ENCODE results near the gene FGF1. TPM values are rescaled to one million over a fixed set of nuclear protein-coding genes. Genes with fewer than 3 reads are reported as not detected.

Gene FGF1
- total and polyA plus RNA-seq, 12 donors = 0.42 to 2.5 (median 0.90) TPM

DNA sequence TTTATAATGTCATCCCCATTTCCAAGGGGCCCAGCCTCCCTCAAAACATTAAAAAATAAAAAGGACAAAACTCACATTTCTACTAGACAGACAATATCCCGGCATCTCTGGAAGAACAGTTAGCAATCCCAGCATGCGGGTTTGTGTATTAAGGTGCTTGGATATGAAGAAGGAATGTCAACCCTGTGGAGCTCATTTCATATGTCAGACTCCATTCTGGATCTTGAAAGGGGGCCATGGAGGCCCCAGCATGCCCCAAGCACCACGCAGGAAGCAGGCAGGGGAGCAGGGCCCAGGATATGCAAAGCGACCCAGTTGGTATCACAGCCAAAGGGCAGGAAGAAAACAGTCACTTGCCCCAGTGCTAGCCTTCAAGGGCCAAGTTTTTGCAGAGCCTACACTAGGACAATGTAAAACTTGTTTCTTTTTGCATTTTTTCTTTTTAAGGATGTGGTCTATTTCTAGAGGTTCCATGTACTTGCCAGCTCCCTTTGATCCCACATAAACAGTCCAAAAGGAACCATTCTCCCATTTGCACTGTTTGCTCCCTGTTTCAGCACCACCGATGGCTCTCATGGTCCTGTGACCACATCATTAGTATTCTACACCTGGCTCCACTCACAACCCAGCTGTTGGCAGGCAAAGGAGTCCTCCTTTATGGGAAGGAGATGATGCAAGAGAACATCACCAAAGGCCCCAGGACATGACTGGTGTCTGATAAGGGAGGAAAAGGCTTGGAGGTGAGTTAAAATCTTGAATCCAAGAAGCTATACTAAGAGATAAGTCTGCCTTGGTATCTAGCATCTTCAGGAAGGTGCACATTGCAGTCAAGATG lies 58.3 kb downstream of the FGF1 start:
- no peak for TF ChIP-seq POLR2A (IDR thresholded peaks at IDR 0.05)
- TF ChIP-seq CTCF (IDR thresholded peaks at IDR 0.05) = no peak
- H3K4me3 ChIP-seq = no peak overlapping the region
- H3K9me3 ChIP-seq (replicated peaks in 1 of 3) = no peaks in the 10 kb centered on the region
- no peak overlapping the region for H3K27ac ChIP-seq
- DNase-seq = no peak
- H3K4me1 ChIP-seq (replicated peaks in 1 of 2) = peaks cover 0 to 23% of the 10 kb centered on the region in 2 donors
- 92 to 95% (median 94%) methylated on average over 5 of the region's 5 CpGs for WGBS, 4 donors
- intact Hi-C loops (cut with DNase I) = no loop called here
- H3K27me3 ChIP-seq = no peaks in the 10 kb centered on the region
- H3K36me3 ChIP-seq (replicated peaks in 1 of 2) = no peaks in the 10 kb centered on the region

DNA sequence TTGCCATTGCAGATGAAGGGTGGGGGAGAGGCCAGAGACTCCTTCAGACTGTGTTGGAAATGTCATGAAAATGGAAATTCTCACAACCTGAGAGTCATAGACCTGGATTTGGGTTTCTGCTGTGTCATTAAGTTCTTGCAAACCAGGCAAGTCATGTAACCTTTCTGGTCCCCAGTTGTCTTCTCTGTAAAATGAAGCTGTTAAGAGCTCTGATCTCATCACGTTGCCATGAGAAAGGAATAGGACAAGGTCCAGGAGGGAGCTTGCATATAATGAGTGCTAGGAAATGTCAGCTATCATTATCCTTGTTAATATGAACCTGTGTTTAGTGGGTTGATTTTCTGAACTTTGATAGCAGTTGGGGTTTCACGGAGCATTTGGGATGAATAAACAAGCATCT lies 59.1 kb downstream of the FGF1 start:
- TF ChIP-seq POLR2A (IDR thresholded peaks at IDR 0.05) (no peak), CTCF (IDR thresholded peaks at IDR 0.05) (no peak)
- 84 to 92% (median 88%) methylated on average over 2 of the region's 2 CpGs for WGBS, 4 donors
- no peak for DNase-seq
- Histone ChIP-seq H3K36me3 (replicated peaks in 1 of 2) (no peaks in the 10 kb centered on the region), H3K4me1 (replicated peaks in 1 of 2) (peaks cover 0 to 23% of the 10 kb centered on the region in 2 donors), H3K27ac (peak overlapping the region in 1 of 5 donors; percentile 21), H3K9me3 (replicated peaks in 1 of 3) (no peaks in the 10 kb centered on the region), H3K4me3 (no peak overlapping the region), H3K27me3 (no peaks in the 10 kb centered on the region)
- intact Hi-C loops (cut with DNase I) = no loop called here

DNA sequence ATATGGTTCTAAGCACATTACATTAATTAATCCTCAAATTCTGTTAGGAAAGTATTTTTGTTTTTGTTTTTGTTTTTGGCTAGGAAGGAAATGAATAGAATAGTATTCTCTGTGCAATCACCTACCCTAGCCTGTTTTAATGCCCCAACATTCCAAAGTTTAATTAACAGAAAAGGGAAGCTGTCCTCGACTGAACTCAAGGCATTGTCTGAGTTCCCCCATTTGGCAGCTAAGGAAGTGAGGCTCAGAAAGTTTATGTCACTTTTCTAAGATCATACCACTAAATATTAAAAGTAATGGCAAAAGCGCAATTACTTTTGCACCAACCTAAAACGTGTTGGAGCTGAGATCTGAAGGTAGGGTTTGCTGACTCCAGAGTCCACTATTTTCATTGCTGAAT lies 59.8 kb downstream of the FGF1 start:
- Histone ChIP-seq H3K9me3 (replicated peaks in 1 of 3) (no peaks in the 10 kb centered on the region), H3K36me3 (replicated peaks in 1 of 2) (no peaks in the 10 kb centered on the region), H3K4me3 (no peak overlapping the region), H3K27me3 (no peaks in the 10 kb centered on the region), H3K27ac (peak overlapping the region in 2 of 5 donors; percentile 7 to 21), H3K4me1 (replicated peaks in 1 of 2) (peaks cover 0 to 23% of the 10 kb centered on the region in 2 donors)
- no peak for DNase-seq
- no peak for TF ChIP-seq CTCF (IDR thresholded peaks at IDR 0.05)
- TF ChIP-seq POLR2A (IDR thresholded peaks at IDR 0.05) = no peak
- WGBS, 4 donors = 29 to 40% (median 37%) methylated on average over 3 of the region's 3 CpGs
- intact Hi-C loops (cut with DNase I) = no loop called here

GRCh38 chr5:142621227-142621626 lies 64.7 kb downstream of the FGF1 start:
- no peaks in the 10 kb centered on the region for H3K36me3 ChIP-seq (replicated peaks in 1 of 2)
- WGBS, 4 donors = 77 to 90% (median 82%) methylated on average over 3 of the region's 3 CpGs
- DNase-seq = no peak
- no peak overlapping the region for H3K27ac ChIP-seq
- no peaks in the 10 kb centered on the region for H3K9me3 ChIP-seq (replicated peaks in 1 of 3)
- TF ChIP-seq POLR2A (IDR thresholded peaks at IDR 0.05) (no peak), CTCF (IDR thresholded peaks at IDR 0.05) (no peak)
- H3K4me1 ChIP-seq (replicated peaks in 1 of 2) = peaks cover 0 to 18% of the 10 kb centered on the region in 2 donors
- no peaks in the 10 kb centered on the region for H3K27me3 ChIP-seq
- no peak overlapping the region for H3K4me3 ChIP-seq
- intact Hi-C loops (cut with DNase I) = no loop called here
